Activated naive CD4-positive, alpha-beta T cell treated with anti-CD3 and anti-CD28 coated beads, Interleukin-2, amount 50 U/mL, for 72 hours (primary cell): ENCODE data around the gene SEMA3C. TPM values are rescaled to one million over a fixed set of nuclear protein-coding genes. Genes with fewer than 3 reads are reported as not detected.

Experiments used
- ATAC-seq, 2 donors: fragments of 150-1000 bp; cut with Tn5 transposase; 2 replicates each; pipeline ENCODE4 v1.10.0; 2021; ENCODE audit warnings: mild to moderate bottlenecking in 2 of 2, moderate library complexity in 2 of 2
- DNase-seq, 2 donors: peaks; one replicate each; pipeline ENCODE4 v3.0.0; 2021 to 2022; ENCODE audit warnings: low spot score in 2 of 2
- H3K27ac Mint-ChIP-seq, 2 donors: one replicate each; pipeline ENCODE4 v1.8.0; 2022; ENCODE audit warnings: mild to moderate bottlenecking in 2 of 2, mixed read lengths in 2 of 2
- H3K36me3 Mint-ChIP-seq, 2 donors: one replicate each; pipeline ENCODE4 v1.8.0; 2022; ENCODE audit warnings: mixed read lengths in 2 of 2
- H3K9me3 Mint-ChIP-seq, 2 donors: one replicate each; pipeline ENCODE4 v1.8.0; 2022; ENCODE audit warnings: mixed read lengths in 2 of 2
- total RNA-seq, 2 donors: library from RNA; stranded (reverse); gene quantifications; one replicate each; pipeline ENCODE4 v1.2.3, GENCODE V29; 2022

Gene SEMA3C
- total RNA-seq, 2 donors from 2014 or later, result not detected

DNA sequence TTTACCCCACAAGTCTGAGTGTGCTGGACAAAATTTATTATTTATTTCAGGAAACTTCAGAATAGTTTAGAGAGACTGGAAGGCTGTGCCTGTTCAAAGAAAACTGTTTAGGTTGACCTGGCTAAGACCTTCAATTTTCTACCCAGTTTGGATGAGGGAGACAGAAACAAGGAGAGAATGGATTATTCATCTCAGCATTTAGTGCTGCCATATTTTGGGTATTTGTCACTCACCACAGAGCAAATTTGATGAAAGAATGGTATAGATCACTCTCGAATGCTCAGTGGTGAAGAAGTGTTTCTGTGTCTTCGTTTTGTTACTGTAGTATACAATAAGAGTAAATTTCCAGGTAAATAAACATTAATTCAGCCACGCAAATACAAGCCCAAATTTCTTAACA lies 71.8 kb downstream of the SEMA3C start:
- Mint-ChIP-seq H3K27ac (no peak overlapping the region), H3K36me3 (no peaks in the 10 kb centered on the region), H3K9me3 (peaks cover 9 to 10% of the 10 kb centered on the region in 2 donors)
- ATAC-seq (no peak), DNase-seq (no peak)

GRCh38 chr7:80844916-80845315 lies 73.9 kb downstream of the SEMA3C start:
- no peak for DNase-seq
- Mint-ChIP-seq H3K36me3 (no peaks in the 10 kb centered on the region), H3K9me3 (peaks cover 5 to 15% of the 10 kb centered on the region in 2 donors), H3K27ac (no peak overlapping the region)
- ATAC-seq, result no peak

DNA sequence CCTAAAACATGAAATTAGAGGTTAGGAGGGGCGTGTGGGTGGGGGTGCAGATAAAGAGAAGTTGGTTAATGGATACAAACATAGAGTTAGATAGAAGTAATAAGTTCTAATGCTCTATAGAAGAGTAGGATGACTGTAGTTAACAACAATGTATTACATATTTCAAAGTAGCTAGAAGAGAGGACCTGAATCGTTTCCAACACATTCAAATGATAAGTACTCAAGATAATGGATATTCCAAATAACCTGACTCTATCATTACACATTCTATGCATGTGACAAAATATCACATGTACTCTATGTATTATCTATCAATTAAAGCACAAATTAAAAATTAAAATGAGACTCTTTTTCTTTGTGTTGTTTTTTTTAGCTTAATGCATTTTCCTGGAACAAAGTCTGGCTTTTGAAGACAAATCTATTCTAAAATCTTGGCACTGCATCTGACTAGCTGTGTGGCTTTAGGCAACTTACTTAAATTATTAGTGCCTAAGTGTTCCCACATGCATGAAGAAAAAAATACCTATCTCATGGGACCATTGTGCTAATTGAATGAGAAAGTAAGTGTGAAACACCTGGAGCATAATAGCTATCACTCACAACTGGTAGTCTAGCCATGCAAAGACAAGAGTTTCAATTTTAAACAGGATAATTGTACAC lies 75.7 kb downstream of the SEMA3C start:
- ATAC-seq (no peak), DNase-seq (no peak)
- peaks cover 10 to 16% of the 10 kb centered on the region in 2 donors for H3K9me3 Mint-ChIP-seq
- H3K36me3 Mint-ChIP-seq, result no peaks in the 10 kb centered on the region
- no peak overlapping the region for H3K27ac Mint-ChIP-seq

- H3K27ac Mint-ChIP-seq, result no peak overlapping the region
- peaks cover 14 to 16% of the 10 kb centered on the region in 2 donors for H3K9me3 Mint-ChIP-seq
- DNase-seq, result no peak
- H3K36me3 Mint-ChIP-seq, result no peaks in the 10 kb centered on the region
- ATAC-seq, result no peak
These were observed 76.6 kb downstream of the SEMA3C start for GRCh38 chr7:80842022-80842790.

- H3K27ac Mint-ChIP-seq, result no peak overlapping the region
- DNase-seq (no peak), ATAC-seq (no peak)
- H3K9me3 Mint-ChIP-seq, result peaks cover 11 to 14% of the 10 kb centered on the region in 2 donors
- no peaks in the 10 kb centered on the region for H3K36me3 Mint-ChIP-seq
These were observed 77.4 kb downstream of the SEMA3C start for GRCh38 chr7:80841423-80841955.

DNA sequence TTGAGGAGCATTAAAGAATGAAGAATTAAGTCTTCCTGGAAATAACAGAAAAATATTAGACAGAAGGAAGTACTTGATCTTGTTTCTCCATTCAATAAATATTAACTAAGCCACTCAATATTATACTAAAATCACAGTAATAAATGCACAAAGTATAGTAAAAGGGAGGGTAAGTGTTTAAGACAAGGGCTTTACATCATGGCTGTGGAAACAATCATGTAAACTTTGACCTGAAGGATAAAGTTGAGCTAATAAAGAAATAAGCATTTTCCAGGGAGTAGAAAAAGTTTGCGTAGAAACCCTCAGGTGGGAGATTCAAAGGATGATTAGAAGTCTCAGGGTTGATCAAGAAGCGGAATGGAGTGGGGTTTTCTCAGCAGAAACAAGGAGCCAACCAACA lies 78.2 kb downstream of the SEMA3C start:
- ATAC-seq (no peak), DNase-seq (no peak)
- Mint-ChIP-seq H3K27ac (no peak overlapping the region), H3K9me3 (peaks cover 11 to 13% of the 10 kb centered on the region in 2 donors), H3K36me3 (no peaks in the 10 kb centered on the region)

GRCh38 chr7:80839855-80840254 lies 79.0 kb downstream of the SEMA3C start:
- H3K27ac Mint-ChIP-seq, result no peak overlapping the region
- DNase-seq, result no peak
- no peaks in the 10 kb centered on the region for H3K36me3 Mint-ChIP-seq
- no peak for ATAC-seq
- peaks cover 6 to 9% of the 10 kb centered on the region in 2 donors for H3K9me3 Mint-ChIP-seq

- H3K36me3 Mint-ChIP-seq, result no peaks in the 10 kb centered on the region
- no peak for DNase-seq
- H3K9me3 Mint-ChIP-seq, result peaks cover 6 to 9% of the 10 kb centered on the region in 2 donors
- H3K27ac Mint-ChIP-seq, result no peak overlapping the region
- ATAC-seq, result no peak
These were observed 80.2 kb downstream of the SEMA3C start for GRCh38 chr7:80838643-80839042.

DNA sequence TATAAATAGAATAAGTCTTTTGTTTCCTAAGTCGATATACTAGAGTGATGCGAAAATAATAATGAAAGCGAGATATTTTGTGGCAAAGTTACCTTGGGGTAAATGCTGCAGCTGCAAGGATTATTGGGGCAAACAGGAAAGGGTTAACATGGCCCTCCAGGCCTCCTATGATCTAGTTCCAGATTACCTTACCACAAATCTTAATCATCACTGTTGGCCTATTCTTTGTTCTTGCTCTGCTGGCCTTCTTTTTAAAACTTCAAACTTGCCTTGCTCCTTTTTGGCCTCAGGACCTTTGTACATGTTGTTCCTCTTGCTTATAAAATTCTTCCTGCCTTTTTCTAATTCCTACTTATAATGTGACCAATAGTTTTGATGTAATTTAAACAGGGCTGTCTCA lies 81.5 kb downstream of the SEMA3C start:
- no peak for ATAC-seq
- no peak for DNase-seq
- H3K36me3 Mint-ChIP-seq, result no peaks in the 10 kb centered on the region
- H3K9me3 Mint-ChIP-seq, result peaks cover 6 to 9% of the 10 kb centered on the region in 2 donors
- no peak overlapping the region for H3K27ac Mint-ChIP-seq

DNA sequence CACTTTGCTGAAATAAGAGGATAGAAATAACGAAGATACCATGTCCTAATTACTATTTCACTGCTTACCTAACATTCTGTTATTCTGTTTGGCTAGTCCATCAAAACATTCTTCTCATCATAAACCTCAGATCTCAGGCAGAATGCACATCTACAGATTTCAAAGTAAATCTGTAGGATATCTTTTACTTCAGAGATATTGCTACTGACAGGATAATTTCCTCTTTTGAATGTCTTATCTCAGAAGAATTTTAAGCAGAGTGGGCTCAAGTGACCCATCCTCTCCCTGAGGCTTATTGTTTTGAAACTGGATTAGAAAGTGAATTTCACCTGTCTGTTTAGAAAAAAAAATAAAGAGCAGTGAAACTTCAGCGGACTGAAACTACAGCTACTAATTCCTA lies 83.6 kb downstream of the SEMA3C start:
- no peaks in the 10 kb centered on the region for H3K36me3 Mint-ChIP-seq
- no peak for DNase-seq
- H3K27ac Mint-ChIP-seq, result no peak overlapping the region
- H3K9me3 Mint-ChIP-seq, result peaks cover 9 to 11% of the 10 kb centered on the region in 2 donors
- ATAC-seq, result no peak

- Mint-ChIP-seq H3K36me3 (no peaks in the 10 kb centered on the region), H3K27ac (no peak overlapping the region), H3K9me3 (peaks cover 4 to 6% of the 10 kb centered on the region in 2 donors)
- ATAC-seq, result no peak
- no peak for DNase-seq
These were observed 85.3 kb downstream of the SEMA3C start for GRCh38 chr7:80833289-80834268.

DNA sequence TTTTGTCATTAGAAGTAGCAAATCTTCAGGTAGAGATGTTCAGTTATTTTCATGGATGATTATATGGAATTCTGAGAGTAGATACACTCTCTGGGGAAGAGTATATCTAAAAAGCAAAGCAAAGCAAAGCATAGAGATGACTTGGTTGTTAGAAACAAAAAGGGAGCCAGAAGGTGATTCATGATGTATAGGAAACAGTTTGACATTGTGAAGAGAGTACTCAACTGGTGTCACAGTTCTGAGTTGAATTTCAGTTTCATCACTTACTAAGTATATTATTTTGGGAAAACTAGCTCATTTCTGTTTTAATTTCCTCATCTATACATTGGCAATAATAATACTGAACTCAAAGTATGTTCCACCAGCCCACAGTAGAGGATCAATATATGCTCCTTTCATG lies 86.8 kb downstream of the SEMA3C start:
- peaks cover 0 to 6% of the 10 kb centered on the region in 2 donors for H3K9me3 Mint-ChIP-seq
- no peak for ATAC-seq
- H3K36me3 Mint-ChIP-seq, result no peaks in the 10 kb centered on the region
- no peak overlapping the region for H3K27ac Mint-ChIP-seq
- DNase-seq, result no peak

GRCh38 chr7:80830584-80831285 lies 88.1 kb downstream of the SEMA3C start:
- no peak overlapping the region for H3K27ac Mint-ChIP-seq
- ATAC-seq (no peak), DNase-seq (no peak)
- no peaks in the 10 kb centered on the region for H3K36me3 Mint-ChIP-seq
- peaks cover 0 to 6% of the 10 kb centered on the region in 2 donors for H3K9me3 Mint-ChIP-seq

- ATAC-seq (no peak), DNase-seq (no peak)
- Mint-ChIP-seq H3K36me3 (no peaks in the 10 kb centered on the region), H3K27ac (no peak overlapping the region), H3K9me3 (peaks cover 0 to 6% of the 10 kb centered on the region in 2 donors)
These were observed 88.8 kb downstream of the SEMA3C start for GRCh38 chr7:80830010-80830409.

DNA sequence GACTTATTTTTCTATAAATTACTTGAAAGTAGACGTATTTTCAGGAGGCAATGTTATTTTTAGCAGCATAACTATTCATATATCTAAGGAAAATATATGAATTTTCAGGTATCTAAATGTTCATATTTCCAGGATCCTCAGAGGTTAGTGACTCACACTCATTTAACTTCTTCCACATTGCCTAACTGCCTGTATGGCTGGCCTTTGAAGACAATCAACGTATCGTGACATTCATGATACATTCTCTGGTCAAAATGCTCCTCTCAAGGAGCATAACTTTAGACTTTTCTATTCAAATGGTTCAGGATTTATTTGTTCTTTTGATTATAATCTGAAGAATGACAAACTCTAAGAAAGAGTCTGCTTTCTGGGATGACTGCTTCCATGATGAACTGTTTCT lies 89.3 kb downstream of the SEMA3C start:
- no peaks in the 10 kb centered on the region for H3K36me3 Mint-ChIP-seq
- ATAC-seq, result no peak
- no peak overlapping the region for H3K27ac Mint-ChIP-seq
- H3K9me3 Mint-ChIP-seq, result peaks cover 0 to 6% of the 10 kb centered on the region in 2 donors
- no peak for DNase-seq

- H3K27ac Mint-ChIP-seq, result no peak overlapping the region
These were observed 91.6 kb downstream of the SEMA3C start for GRCh38 chr7:80827239-80827633.

More at GRCh38 chr7:80827239-80827633, 91.6 kb downstream of the SEMA3C start:
- no peak for ATAC-seq
- Mint-ChIP-seq H3K36me3 (no peaks in the 10 kb centered on the region), H3K9me3 (peaks cover 0 to 6% of the 10 kb centered on the region in 2 donors)
- no peak for DNase-seq
